NCI-H128 (cell line): ENCODE measurements around the gene ZNF695.
"Not testable (repeated sequence)": the region's sequence is repeated elsewhere in the genome, so short reads cannot be mapped to it uniquely, and the experiment has no call there.

Experiments
- DNase-seq: peaks from one replicate; lab custom pipeline; 2025; ENCODE audit not compliant: unreplicated experiment; lab: John Stamatoyannopoulos, UW

Gene ZNF695

DNA sequence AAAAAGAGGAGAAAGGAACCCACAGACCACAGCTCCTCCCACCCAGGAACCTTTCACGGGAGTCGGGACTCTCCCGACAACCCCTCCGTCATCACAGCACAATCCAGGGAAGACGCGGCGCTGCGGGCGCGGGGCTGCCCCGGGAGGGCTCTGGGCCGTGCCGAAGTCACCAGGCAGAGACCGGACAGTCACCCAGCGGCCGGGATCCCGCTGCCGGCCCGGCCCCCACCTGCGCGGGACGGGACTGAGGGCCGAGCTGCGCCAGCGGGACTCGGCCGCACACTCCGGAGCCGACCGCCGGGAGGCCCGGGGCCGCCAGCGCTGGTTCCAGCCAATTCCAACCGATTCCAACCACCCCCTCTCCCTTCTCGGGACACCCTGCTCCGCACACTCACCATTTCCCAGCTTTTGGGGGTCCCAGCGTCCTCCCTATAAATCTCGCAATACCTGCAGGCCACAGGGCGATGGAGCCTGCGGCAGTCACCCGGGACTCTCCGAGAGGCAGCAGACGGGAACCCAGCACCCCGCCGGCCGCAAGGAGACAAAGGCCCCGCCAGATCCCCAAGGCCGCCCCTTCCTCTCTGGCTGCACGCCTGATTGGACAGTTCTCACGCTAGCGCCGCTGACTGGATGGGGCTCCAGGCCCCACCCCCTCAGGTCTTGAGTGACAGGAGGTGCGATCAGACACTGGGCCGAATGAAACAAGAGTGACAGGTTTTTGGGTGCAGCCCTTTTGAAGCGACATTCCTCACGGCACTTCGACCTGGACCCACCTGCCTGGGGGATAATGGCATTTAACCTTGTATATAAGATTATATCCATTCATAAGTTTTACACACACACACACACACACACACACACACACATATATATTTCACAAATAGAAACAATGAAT is at the start of gene ZNF695:
TSS of gene ZNF695 (minus strand) at position 547 of the 895 bp plus-strand sequence. CDS start at position 398, 149 bp downstream.
- peak; percentile 96 for DNase-seq

DNA sequence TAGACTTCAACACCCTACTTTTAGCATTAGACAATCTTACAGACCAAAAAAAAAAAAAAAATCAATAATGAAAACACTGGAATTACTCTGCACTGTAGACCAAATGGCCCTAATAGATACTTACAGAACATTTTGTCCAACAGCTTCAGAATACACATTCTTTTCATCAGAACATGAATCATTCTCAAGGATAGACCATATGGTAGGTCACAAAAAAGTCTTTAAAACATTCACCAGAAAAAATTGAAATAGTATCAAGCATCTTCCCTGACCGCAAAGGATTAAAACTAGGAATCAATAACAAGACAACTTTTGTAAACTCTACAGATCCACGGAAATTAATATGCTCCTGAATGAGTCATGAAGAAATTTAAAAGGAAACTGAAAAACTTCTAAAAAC is 48.2 kb upstream of the ZNF695 start:
- no peak for DNase-seq

DNA sequence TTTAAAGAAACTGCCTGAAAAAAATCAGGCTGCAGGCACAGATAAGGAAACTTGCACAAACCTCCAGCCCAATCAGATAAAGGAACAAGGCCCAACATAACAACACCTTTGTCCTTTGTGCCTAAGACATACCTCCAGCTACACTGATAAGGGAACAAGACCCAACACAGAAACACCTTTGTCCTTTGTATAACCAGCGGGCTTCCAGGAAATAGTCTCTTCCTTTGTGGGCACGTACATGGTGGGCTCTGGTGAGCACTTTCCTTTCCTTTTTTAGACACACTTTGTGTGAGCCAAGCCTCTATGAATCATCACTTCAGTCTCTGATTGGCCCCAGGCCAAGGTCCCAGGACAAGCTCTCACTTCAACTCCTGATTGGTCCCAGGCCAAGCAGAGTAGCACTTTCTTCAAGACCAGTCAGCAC is 47.1 kb upstream of the ZNF695 start:
- DNase-seq = no peak

DNA sequence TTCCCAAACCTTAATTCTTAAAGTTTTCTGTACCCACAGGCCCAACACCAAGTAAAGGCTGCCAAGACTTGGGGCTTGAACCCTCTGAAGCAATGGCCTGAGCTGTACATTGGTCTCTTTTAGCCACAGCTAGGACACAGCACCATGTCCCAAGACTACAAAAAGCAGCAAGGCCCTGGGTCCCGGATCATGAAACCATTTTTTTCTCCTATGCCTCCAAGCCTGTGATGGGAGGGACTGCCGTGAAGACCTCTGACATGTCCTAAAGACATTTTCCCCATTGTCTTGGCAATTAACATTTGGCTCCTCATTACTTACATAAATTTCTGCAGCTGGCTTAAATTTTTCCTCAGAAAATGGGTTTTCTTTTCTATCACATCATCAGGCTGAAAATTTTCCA is 39.8 kb upstream of the ZNF695 start:
- DNase-seq = no peak

DNA sequence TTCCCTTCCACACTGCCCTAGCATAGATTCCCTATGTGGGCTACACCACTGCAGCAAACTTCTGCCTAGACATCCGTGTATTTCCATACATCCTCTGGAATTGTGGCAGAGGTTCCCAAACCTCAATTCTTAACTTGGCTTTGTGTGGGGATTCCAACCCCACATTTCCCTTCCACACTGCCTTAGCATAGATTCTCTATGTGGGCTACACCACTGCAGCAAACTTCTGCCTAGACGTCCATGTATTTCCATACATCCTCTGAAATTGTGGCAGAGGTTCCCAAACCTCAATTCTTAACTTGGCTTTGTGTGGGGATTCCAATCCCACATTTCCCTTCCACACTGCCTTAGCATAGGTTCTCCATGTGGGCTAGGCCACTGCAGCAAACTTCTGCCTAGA is 39.4 kb upstream of the ZNF695 start:
- DNase-seq = no peak

DNA sequence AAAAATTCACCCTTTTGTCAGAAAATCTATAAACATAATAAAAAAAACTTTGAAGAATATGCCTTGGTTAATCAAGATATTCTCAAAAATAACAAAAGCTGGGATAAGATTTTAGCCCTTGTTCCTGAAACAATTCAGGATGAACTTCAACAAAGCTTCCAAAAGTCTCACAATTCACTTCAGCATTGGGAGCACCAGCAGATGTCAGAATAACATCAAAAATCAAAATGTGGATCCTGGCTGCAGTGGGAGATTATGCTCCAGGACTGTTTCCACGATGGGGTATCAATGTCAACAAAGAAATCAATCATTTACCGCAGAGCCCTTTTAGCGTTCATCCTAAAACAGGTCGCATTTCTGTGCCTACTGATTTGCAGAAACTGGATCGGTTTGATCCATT is 35.5 kb upstream of the ZNF695 start:
- no peak for DNase-seq

DNA sequence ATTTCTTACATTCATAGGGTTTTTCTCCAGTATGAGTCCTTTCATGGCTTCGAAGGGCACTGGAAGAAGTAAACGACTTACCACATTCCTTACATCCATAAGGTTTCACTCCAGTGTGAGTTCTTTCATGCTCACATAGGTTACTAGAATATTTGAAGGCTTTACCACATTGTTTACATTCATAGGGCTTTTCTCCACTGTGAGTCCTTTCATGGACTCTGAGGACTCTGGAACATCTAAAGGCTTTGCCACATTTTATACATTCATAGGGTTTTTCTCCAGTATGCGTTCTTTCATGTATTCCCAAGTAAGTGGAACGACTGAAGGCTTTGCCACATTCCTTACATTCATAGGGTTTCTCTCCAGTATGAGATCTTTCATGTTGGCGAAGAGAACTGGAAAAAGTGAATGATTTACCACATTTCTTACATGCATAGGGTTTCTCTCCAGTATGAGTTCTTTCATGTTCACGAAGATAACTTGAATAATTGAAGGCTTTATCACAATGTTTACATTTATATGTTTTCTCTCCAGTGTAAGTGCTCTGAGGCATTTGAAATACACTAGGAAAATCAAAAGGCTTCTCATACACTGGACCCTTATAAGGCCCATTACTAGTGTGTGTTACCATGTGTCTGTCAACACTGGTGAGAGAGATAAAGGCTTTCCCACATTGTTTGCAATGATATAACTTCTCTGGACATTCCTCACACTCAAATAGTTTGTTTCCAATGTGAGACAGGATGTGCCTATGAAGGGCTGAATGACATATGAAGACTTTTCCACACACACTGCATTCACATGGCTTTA is 29.9 kb upstream of the ZNF695 start:
- DNase-seq = no peak

DNA sequence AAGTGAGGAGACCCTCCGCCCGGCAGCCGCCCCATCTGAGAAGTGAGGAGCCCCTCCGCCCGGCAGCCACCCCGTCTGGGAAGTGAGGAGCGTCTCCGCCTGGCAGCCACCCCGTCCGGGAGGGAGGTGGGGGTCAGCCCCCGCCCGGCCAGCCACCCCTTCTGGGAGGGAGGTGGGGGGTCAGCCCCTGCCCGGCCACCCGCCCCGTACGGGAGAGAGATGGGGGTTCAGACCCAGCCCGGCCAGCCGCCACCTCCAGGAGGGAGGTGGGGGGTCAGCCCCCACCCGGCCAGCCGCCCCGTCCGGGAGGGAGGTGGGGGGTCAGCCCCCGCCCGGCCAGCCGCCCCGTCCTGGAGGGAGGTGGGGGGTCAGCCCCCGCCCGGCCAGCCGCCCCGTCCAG is 24.4 kb upstream of the ZNF695 start:
- DNase-seq = not testable (repeated sequence)

DNA sequence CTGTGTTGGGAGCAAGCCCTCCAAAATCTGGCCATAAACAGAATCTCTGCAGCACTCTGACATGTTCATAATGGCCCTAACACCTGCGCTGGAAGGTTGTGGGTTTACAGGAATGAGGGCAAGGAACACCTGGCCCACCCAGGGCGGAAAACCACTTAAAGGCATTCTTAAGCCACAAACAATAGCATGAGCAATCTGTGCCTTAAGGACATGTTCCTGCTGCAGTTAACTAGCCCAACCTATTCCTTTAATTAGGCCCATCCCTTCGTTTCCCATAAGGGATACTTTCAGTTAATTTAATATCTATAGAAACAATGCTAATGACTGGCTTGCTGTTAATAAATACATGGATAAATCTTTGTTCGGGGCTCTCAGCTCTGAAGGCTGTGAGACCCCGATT is 16.8 kb upstream of the ZNF695 start:
- not testable (repeated sequence) for DNase-seq

DNA sequence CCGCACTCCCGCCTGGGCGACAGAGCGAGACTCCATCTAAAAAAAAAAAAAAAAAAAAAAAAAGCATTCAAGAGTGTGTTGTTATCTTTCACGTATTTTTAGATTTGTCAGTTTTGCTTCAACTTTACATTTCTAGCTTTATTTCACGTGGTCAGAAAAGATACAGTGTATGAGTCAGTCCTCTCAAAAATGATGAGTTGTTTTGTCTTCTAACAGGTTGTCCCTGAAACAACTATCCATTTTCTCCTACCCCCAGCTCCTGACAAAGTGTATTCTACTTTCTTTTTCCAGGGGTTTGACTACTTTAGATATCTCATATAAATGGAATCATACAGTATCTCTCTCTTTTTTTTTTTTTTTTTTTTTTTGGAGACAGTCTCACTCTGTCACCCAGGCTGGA is 5.5 kb upstream of the ZNF695 start:
- no peak for DNase-seq

DNA sequence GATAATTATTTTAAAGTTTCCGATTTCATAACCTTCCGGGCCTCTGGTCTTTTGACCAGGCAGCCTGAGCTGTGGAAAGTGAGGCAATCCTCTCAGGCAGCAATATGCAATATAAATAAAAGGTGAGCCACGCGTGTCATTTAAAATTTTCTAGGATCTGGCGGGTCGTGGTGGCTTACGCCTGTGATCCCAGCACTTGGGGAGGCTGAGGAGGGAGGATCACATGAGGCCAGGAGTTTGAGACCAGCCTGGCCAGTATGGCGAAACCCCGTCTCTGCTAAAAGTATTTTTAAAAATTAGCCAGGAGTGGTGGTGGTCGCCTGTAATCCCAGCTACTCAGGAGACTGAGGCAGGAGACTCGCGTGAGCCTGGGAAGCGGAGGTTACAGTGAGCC is 546 bp upstream of the ZNF695 start:
- DNase-seq = no peak

DNA sequence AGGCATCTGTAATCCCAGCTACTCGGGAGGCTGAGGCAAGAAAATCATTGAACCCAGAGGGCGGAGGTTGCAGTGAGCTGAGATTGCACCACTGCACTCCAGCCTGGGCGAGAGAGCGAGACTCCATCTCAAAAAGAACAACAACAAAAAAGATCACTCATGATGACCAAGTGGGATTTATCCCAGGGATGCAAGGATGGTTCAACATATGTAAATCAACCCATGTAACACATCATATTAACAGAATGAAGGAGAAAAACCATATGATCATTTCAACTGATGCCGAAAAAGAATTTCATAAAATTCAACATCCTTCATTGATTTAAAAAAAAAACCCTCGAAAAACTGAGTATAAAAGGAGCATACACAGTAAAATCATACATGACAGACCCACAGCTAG is 3.8 kb downstream of the ZNF695 start:
- not testable (repeated sequence) for DNase-seq

DNA sequence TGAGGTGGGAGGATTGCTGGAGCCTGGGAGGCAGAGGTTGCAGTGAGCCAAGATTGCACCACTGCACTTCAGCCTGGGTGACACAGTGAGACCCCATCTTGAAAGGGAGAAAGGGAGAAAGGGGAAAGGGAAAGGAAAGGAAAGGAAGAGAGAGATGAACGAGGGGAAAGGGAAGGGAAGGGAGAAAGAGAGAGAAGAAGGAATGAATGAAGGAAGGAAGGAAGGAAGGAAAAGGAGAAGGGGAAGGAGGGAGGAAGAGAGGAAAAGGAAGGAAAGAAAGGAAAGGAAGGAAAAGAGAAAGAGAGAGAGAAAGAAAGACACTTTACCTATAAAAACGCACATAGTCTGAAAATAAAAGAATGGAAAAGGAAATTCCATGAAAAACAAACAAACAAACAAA is 18.0 kb downstream of the ZNF695 start:
- DNase-seq = no peak

DNA sequence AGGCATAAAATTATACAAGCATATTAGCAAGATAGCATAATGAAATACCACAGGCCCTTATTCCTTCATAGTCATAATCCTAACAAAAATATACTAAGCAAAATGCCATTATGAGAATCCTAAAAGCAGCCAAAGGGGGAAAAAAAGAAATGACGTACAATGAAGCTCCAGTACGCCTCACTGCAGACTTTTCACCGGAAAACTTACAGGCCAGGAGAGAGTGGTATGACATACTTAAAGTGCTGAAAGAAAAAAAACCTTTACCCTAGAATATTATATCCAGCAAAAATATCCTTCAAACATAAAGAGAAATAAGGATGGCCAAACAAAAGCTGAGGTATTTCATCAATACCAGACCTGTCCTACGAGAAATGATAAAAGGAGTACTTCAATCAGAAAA is 19.5 kb downstream of the ZNF695 start:
- DNase-seq = no peak

DNA sequence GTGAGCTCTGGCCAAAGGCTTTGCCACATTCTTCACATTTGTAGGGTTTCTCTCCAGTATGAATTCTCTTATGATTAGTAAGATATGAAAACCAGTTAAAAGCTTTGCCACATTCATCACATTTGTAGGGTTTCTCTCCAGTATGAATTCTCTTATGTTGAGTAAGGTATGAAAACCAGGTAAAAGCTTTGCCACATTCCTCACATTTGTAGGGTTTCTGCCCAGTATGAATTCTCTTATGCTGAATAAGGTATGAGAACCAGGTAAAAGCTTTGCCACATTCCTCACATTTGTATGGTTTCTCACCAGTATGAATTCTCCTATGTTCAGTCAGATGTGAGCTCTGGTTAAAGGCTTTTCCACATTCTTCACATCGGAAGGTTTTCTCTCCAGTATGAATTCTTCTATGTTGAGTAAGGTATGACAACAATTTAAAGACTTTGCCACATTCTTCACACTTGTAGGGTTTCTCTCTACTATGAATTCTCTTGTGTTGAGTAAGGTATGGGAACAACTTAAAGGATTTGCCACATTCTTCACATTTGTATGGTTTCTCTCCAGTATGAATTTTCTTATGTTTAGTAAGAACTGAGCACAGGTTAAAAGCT is 20.7 kb downstream of the ZNF695 start:
- DNase-seq = no peak

DNA sequence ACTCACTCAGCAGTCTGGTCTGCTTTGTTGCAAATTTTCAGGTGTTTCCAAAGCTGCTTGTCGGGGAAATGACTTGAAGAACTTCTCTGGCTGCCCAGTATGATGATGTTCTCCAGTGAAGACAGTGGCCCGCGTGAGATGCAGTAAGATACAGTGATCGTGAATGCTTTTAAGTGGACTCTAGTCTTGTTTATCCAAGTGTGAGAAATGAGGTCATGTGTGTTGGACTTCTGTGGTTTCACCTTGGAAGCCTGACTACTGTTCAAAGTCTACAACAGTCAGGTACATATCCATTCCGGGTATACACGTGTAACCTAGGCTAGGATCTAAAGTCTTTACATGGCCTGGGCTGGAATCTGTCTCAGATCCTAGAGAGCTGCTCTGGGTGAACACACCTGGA is 29.1 kb downstream of the ZNF695 start:
- no peak for DNase-seq

DNA sequence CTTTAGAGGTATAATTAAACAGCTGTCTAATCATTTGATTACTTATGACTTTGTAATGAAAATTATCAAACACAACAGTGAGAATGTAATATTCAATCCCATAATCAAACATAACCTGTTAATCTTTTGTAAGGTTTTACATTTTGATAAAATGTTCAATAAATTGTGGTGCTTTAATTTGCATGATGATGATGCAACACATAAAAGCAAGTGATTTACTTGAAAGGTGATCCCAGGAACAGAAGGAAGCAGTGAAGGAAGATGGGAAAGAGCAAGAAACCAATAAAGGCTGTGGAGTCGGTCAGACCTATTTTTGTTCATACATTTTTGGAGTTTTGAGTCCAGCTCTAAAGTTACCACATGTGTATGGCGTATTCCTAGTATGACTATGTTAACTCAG is 29.6 kb downstream of the ZNF695 start:
- DNase-seq = no peak

DNA sequence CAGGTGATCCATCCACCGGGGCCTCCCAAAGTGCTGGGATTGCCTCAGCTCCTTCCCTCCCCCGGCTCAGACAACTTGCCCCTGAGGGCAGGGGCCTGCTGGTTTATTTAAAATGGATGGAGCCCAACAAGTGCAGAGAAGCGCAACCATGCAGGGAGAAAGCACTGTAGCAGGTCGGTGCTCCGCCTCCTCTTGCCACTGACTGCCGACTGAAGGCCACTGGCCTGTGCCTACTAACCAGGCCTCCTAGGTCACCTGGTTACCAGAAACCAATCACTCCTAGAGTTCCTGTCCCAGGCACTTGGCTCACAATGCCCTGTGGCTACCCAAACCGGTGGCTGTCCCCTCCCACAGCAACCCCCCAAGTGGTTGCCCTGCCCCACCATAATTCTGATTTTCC is 35.9 kb downstream of the ZNF695 start:
- DNase-seq = no peak

DNA sequence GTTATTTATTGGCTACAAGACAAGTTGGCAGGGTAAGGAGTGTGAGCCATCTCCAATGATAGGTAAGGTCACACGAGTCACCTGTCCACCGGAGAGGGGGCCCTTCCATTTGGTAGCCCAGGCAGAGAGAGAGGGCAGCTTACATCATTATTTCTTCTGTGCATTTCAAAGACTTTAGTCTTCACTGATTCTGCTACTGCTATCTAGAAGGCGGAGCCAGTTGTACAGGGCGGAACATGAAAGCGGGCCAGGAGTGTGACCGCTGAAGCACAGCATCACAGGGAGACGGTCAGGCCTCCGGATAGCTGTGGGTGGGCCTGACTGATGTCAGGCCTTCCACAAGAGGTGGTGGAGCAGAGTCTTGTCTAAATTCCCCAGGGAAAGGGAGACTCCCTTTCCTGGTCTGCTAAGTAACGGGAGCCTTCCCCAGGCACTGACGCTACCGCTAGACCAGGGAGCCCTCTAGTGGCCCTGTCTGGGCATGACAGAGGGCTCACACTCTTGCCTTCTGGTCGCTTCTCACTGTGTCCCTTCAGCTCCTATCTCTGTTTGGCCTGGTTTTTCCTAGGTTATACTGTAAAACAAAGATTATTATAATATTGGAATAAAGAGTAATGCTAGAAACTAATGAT is 36.7 kb downstream of the ZNF695 start:
- DNase-seq = peak; percentile 34

DNA sequence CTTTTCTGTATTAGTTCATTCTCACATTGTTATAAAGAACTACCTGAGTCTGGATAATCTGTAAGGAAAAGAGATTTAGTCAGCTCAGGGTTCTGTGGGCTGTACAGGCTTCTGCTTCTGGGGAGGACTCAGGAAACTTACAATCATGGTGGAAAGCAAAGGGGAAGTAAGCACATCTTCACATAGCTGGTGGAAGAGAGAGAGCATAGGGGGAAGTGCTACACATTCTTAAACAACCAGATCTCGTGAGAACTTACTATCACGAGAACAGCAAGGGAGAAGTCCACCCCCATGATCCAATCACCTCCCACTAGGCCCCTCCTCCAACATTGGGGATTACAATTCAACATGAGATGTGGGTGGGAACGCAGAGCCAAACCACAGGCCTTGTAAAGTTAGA is 38.2 kb downstream of the ZNF695 start:
- DNase-seq = no peak

DNA sequence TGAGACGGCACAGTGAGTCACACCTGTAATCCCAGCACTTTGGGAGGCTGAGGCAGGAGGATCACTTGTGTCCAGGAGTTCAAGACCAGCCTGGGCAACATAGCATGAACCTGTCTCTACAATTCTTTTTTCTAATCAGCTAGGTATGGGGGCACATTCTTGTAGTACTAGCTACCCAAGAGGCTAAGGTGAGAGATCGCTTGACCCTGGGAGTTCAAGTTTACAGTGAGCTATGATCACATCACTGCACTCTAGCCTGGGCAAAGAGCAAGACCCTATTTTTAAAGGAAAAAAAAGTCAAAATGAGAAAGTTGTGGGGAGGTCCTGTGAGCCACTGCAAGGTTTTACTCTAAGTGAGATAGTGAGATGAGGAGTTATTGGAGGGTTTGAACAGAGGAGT is 41.4 kb downstream of the ZNF695 start:
- DNase-seq = no peak
